NCI-H1105 (cell line): ENCODE measurements around the gene DIAPH3.

Experiments
- DNase-seq: peaks from one replicate; lab custom pipeline; 2025; lab: John Stamatoyannopoulos, UW

The DIAPH3 gene

DNA sequence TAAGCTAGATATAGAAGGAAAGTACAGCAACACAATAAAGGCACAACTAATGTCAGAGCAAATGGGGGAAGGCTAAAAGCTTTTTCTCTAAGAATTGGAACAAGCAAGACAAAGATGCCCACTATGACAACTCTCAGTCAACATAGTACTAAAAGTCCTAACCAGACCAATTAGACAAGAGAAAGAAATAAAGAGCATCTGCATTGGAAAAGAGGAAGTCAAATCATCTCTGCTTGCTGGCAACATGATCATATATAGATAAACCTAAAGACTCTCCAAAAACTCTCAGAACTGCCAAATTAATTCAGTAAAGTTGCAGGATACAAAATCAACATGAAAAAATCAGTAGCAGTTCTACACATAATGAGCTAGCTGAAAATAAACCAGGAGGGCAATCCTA lies 542.0 kb downstream of the DIAPH3 start:
- DNase-seq = no peak
